IPS-NIHi7 (cell line): ENCODE data around the gene EYA3.

Source experiments
- DNase-seq: peaks from one replicate; pipeline ENCODE4 v3.0.0; 2012; ENCODE audit warnings: mixed read lengths; ENCODE audit errors: extremely low spot score

EYA3 gene

DNA sequence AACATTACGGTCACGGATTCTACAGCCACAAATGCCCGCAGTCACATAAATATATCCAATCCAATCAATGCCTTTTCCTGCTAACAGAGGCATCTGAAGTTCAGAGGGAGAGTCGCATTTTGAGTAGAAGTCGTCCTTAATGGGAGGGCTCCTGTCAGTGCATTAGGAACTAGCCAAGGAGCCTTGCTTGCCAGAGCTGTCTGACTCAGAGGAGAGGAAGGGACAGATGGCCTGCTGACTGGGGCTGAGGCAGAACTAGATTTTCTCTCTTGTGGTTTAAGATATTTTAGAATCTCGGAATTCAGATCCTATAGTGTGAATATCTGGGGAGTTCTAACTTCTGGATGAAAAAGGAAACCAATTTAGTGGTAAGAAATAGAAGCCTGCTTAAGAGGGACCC lies 118.0 kb downstream of the EYA3 start:
- DNase-seq = no peak

DNA sequence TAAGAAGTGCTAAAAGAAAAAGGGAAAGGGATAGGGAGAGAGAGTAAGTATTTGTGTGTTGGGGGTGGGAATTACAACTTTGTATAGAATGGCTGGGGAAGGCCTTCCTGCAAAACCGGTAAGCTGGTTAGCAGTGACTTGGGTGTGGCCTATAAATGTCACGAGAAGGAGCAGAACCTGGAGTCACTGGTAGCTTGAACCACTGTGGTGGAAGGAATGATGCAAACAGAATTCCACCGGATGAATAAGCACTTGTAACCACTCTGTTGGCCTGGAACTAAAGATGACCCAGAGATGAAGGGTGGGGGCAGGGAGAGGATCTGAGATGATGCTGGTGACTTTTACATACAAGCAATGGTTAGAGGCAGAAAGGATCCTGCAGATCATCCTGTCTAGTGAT lies 119.7 kb downstream of the EYA3 start:
- no peak for DNase-seq

DNA sequence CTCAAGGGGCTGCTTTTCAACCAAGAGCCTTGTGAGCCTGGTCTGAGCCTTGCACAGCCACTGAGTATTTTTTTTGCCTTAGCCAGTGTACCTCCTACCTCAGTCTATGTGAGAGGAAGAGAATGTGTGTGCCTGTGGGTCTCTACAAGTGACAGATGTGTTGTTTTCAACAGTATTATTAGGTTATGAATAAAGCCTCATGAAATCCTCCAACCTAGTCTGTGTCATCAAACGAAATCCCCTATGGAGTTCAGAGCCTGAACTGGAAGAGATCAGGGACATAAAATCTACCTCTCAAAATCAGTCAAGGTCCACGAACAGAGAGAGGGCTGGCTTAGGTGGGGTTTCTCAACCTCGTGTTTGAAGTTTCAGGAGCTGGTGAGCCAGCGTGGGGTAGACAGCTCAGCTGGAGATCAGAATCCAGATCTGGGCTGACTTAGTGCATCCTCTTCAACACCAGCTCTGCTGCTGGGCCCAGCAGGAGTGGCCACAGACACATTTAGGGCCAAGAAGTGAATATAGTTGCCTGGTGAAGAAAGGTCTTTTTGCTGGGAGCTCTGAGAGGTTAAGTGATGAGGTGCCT lies 120.4 kb downstream of the EYA3 start:
- no peak for DNase-seq

DNA sequence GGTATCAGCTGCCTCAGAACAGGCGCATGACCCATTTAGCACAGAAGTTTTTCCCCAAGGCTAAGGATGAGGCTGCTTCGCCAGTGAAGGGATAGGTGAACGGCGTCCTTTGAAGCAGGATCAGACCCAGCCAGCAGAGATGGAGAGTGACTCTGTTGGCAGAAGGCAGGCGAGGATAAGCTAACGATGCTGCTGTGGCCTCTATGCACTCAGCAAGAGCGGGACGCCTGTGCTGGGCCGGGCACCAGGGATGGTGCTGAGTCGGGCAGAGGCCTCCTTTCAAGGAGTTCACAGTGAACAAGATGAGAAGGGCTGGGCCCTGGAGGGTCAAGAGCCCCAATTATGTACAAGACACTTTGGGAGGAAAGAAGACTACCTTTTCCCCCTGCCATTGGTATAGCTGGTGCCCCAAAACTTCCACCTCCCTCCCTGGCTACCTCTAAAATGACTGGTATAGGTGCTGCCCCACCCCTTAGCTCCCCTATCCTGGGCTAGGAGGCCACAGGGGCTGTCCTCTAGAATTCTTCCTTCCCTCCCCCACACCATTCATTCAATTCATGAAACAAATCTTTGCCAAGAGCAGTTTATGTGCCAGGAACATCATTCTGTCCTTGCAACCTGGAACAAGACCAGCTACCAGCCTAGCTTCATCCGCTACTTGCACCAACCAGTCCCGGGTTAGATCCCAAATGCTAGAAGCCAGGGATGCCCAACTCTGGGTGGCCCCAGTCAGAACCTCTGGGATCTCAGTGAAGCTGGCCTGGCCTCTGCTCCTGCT lies 121.1 kb downstream of the EYA3 start:
- DNase-seq = no peak

DNA sequence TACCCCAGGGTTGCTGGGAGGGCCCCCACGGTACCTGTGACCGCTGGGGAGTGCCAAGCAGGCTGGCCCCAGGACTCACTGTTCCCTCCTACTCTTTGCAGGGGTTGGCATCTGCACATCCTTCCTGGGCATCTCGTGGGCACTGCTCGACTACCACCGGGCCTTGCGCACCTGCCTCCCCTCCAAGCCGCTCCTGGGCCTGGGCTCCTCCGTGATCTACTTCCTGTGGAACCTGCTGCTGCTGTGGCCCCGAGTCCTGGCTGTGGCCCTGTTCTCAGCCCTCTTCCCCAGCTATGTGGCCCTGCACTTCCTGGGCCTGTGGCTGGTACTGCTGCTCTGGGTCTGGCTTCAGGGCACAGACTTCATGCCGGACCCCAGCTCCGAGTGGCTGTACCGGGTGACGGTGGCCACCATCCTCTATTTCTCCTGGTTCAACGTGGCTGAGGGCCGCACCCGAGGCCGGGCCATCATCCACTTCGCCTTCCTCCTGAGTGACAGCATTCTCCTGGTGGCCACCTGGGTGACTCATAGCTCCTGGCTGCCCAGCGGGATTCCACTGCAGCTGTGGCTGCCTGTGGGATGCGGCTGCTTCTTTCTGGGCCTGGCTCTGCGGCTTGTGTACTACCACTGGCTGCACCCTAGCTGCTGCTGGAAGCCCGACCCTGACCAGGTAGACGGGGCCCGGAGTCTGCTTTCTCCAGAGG lies 121.9 kb downstream of the EYA3 start:
- DNase-seq = peak; percentile 24

DNA sequence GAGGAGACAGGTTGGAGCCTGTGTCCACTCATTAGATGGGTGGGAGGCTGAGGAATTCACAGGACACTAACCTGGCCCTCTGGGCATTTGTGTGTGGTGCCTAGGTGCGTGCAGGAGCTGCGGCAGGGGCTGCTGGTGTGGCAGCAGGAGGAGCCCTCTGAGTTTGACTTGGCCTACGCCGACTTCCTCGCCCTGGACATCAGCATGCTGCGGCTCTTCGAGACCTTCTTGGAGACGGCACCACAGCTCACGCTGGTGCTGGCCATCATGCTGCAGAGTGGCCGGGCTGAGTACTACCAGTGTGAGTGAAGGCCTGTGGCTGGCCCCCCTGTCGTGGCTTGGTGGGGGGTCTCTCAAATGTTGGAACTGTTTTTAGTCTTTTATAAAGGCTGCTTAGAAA lies 125.0 kb downstream of the EYA3 start:
- DNase-seq = no peak

DNA sequence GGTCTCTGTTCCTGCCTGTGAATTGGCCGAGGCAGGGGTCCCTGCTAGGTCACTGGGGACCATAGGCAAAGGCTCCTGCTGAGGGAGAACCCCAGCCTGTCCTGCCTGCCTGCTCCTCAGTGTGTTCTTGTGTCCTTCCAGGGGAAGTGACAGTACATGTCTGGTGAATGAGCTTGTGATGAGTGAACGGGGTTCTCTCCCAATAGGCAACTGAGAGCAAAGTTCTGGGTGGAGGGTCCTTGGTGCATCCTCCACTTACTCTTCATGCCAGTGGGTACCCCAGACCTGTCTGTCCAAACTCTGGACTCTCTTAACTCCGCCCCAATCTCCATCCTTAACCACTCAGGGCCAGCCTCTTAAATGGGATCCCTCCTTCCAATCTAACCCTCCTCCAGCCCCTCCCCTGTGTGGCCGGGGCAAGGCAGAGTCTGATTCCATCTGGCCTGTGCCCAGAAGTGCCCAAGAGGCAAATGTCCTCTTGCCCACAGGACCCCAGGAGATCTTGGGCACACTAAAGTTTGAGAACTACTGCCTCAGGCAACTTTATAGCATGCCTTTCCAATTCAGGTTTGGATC lies 126.7 kb downstream of the EYA3 start:
- DNase-seq = no peak

DNA sequence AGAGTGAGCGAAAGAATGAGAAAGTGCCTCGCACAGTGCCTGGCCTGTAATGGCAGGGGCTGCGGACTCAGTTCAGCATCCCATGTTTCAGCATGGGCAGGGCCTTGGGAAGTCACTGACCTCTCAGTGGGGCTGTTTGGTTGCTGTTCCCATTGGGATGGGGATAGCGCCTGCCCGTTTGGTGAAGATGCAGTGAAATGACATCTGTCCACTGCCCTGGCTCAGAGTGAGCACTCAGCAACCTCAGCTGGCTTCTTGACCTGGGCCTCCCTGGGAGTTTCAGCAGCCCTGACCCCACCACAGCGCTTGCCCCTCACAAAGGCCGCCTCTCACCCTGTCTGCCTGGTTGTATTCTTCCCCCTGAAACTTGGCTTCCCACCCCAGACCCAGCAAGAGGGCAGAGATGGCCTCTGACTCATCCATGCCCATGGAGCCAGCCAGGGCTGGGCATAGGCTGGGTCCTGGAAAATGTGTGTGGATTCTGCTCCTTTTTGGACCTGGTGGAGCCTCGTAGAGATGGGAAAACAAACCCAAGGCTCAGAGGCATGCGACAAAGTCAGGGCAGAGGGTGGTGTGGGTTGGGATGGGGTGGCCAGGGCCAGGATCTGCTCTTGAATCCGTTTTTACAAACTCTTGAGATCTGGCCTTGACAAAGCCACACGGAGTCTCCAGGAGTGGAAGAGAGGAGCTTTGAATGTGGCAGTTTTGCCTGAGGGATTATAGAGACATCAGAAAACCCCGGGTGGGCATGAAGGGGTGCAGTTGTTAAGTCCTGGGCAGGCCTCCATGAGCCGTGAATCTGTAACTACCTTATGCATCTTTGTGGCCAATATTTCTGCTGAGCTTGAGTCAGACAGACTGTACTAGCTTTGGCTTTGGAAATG lies 127.4 kb downstream of the EYA3 start:
- no peak for DNase-seq

DNA sequence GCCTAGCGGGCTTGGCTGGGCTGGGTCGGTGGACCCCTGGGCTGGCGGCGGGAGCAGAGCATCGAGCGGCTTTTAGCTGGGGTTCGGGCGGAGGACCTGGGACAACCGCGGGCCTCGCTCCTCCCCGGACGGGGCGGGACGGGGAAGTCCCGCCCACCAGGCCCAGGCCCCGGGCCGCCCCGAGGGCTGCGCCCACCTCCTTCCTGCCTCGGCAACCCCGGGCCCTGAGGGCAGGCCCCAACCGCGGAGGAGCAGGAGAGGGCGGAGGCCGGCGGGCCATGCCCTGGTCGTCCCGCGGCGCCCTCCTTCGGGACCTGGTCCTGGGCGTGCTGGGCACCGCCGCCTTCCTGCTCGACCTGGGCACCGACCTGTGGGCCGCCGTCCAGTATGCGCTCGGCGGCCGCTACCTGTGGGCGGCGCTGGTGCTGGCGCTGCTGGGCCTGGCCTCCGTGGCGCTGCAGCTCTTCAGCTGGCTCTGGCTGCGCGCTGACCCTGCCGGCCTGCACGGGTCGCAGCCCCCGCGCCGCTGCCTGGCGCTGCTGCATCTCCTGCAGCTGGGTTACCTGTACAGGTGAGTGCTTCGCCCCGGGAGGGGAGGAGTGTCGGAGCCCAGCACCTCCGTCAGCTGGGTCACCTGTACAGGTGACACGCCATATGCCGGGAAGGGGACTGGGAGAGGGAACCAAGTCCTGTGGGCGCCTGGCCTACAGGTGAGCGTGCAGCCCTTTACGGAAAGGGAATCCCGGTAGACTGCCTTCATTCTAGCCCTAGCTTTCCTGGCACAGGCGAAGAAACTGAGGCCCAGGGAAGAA lies 128.4 kb downstream of the EYA3 start, which contains the start of gene XKR8:
TSS of gene XKR8 (plus strand) at position 182 of the 812 bp plus-strand sequence. CDS start at position 279, 97 bp downstream.
- peak; percentile 99 for DNase-seq

DNA sequence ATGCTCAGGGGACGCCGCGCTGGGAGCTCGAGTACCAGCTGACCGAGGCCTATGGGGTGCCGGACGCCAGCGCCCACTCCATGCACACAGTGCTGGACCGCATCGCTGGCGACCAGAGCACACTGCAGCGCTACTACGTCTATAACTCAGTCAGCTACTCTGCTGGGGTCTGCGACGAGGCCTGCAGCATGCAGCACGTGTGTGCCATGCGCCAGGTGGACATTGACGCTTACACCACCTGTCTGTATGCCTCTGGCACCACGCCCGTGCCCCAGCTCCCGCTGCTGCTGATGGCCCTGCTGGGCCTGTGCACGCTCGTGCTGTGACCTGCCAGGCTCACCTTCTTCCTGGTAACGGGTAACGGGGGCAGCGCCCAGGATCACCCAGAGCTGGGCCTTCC lies 129.9 kb downstream of the EYA3 start:
- no peak for DNase-seq

DNA sequence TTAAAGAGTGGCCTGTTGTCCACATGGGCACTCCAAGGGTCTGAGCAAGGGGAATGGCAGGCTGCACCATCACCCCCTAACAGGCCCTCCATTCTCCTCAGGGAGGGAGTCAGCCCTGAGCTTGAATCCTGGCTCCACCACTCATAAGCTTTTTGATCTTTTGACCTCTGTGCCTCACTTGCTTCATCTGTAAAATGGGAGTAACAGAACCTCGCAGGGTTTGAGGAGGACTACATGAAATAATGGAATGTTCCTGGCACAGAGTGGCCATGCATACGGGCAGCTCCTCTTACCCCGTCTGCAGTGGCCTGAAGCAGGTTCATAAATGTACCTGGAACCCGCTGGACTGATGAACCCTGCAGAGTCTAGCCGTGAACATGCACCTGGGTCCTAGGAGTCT lies 130.8 kb downstream of the EYA3 start:
- DNase-seq = no peak

DNA sequence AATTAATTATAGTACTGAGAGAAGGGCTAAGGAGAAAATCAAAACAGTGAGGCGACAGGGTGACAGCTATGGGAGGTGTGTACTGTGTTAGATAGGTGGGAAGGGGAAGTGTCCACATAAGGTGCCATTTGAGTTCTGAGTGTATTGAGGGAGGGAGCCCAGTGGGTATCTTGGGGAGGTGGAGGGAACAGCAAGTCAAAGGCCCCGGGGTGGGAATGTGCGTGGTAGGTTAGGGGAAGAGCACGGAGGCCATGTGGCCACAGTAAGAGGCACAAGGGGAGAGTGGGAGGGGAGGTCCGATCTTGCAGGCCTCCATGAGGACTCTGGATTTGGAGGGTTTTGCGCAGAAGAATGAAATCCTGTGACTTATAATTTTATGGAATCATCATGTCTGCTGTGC lies 131.6 kb downstream of the EYA3 start:
- DNase-seq = no peak

DNA sequence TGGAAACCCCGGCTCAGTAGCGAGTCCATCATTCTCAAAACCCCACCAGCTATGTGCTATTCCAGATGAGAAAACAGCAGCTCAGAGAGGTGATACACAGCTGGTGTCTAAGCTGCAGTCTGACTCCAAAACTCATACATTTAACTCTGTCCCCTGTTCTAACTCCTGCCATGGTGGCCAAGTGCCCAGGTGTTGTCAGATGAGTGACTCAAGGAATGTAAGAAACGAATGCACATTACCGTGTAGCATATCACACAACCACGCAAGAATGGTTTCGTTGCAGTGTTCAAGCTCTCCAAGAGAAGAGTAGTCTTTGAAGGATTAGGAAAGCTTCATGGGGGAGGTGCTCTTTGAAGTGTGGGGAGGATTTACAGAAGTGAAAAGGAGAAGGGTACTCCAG lies 133.3 kb downstream of the EYA3 start:
- DNase-seq = no peak

DNA sequence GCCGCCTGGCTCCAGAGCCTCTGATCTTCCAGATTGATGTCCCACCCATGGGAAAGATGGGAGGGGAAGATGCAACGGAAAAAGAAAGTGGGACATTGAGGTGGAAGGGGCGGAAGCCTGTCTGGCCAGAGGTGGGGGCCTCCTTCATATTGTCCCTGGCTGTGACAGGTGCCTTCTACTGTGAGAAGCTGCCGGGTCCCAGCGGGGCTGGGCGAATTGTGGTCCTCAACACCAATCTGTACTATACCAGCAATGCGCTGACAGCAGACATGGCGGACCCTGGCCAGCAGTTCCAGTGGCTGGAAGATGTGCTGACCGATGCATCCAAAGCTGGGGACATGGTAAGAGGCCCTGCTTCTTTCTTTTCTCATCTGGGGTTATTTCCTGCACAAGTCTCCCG lies 134.2 kb downstream of the EYA3 start:
- no peak for DNase-seq

DNA sequence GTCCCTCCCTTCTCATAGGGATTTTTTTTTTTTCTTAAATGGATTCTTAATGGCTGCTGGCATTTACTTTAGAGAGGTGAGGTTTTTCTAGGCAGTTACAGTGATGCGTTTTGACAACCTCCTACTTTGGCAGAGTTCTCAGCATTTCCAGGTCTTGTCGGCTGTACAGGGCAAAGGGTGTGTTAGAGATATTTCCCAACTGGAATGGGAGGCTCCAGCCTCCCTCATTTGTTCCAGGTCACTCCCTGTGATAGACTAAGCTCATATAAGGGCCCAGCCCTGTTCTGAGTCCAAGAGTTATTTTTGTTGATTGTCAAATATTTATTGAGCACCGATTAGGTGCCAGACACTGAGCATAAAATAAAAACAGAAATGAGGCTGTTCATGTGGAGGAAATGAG lies 136.3 kb downstream of the EYA3 start:
- DNase-seq = no peak

DNA sequence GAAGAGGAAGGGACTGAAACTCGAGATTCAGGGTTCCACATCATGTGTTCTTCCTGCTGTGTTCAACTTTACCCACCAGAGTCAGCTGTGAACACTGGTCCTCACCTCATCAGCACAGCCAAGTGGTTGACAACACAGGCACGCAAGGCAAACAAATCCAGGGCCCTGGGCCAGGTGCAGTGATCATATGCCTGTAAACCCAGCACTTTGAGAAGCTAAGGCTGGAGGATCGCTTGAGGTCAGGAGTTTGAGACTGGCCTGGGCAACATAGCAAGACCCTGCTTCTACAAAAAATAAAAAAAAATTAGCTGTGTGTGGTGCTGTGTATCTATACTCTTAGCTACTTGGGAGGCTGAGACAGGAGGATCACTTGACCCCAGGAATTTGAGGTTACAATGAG lies 137.0 kb downstream of the EYA3 start:
- DNase-seq = no peak

DNA sequence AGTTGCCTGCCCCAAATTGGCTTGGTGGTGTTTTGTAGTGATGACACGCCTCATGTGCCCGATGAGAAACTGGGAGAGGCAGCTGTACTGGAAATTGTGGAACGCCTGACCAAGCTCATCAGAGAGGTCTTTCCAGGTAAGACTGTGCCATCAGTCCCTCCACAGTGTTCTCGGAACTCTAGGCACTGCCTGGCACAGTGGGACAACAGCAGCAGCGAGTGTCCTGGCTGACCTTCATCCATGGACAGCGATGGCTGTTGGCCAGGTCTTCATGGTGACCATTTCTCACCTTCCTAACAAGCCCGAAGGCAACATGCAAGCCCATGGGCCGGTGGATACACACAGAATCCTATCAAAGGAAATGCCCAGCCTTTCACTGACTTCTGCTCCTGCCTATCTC lies 139.4 kb downstream of the EYA3 start:
- DNase-seq = no peak

DNA sequence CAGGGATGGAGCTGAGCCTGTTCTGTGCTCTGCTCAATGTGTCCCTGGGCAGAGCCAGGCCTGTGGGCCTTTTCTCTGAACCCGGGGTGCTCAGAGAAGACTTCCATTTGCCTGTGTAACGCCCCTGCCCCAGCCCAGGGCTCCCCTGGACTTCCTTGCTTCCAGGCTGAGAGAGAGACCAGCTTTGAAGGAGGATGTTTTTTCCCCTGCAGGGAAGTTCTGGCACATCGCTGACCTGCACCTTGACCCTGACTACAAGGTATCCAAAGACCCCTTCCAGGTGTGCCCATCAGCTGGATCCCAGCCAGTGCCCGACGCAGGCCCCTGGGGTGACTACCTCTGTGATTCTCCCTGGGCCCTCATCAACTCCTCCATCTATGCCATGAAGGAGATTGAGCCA lies 143.4 kb downstream of the EYA3 start:
- DNase-seq = no peak

DNA sequence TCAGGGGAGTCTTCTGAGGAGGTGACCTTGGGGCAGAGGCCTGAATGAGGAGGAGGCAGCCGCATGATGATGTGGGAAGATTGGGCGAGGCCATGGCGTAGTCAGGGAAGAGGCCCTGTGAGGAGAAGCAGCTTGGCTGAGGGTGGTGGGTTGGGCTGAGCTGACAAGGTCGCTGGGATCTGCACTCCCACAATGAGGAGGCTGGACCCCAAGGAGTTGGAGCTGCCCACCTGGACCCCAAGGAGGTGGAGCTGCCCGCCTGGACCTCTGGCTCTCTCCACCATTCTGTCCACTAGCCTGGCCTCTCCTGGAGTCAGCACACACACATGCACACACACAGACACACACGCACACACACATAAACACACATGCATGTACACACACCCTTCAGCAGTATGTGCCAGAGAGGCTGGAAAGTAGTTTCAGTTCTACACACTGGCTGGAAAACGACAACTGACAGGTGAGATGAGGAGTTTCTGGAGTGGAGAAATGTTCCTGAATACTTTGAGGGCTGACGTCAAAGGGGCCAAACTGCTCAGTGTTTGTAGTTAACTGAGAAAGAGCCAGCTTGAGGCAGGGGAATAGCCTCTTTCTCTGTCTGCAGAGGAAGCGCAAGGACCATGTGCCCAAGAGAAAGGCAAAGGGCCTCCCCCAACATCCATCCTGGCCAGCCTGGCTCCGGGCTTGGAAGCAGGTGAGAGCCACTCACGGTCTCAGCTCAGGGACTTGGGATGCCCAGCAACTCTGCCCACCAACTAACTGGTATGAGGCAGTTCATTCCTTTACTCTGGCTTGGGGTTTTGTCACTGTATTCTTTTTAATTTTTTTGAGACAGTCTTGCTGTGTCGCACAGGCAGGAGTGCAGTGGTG lies 146.5 kb downstream of the EYA3 start:
- no peak for DNase-seq
